Adrenal gland (tissue), 12 donors: ENCODE data around the gene HOMER1. TPM values are rescaled to one million over a fixed set of nuclear protein-coding genes. Genes with fewer than 3 reads are reported as not detected.

ENCODE experiments used
- DNase-seq, 7 donors: peaks; one replicate each; pipeline ENCODE4 v3.0.0-alpha.2; 2019 to 2020
- H3K27ac ChIP-seq, 5 donors: fragments of 200-600 bp; sonication (generic) in 4 of 5; 1 replicate in 3 of 5; 2 replicates in 2 of 5; pipeline versions ENCODE4 v1.5.1 to v1.8.0; 2016 to 2020; ENCODE audit warnings: mild to moderate bottlenecking in 1 of 5
- H3K27me3 ChIP-seq: fragments of 200-600 bp; 2 replicates; pipeline ENCODE4 v1.8.0; 2021
- H3K36me3 ChIP-seq, 2 donors: fragments of 200-600 bp; replicated peaks in 1 of 2; 1 replicate in 1 of 2; 2 replicates in 1 of 2; pipeline versions ENCODE4 v1.5.1 to v1.8.0; 2018 to 2022
- H3K4me1 ChIP-seq, 2 donors: fragments of 200-600 bp; replicated peaks in 1 of 2; 1 replicate in 1 of 2; 2 replicates in 1 of 2; pipeline versions ENCODE4 v1.5.1 to v1.8.0; 2018 to 2021
- H3K4me3 ChIP-seq, 4 donors: fragments of 200-600 bp; sonication (generic) in 3 of 4; one replicate each; pipeline ENCODE4 v1.5.1; 2016 to 2018
- H3K9me3 ChIP-seq, 3 donors: fragments of 200-600 bp; sonication (generic) in 1 of 3; replicated peaks in 1 of 3; 1 replicate in 2 of 3; 2 replicates in 1 of 3; pipeline versions ENCODE4 v1.5.1 to v1.8.0; 2016 to 2021
- POLR2A ChIP-seq, 2 donors: fragments of 450-650 bp; IDR thresholded peaks; one replicate each; pipeline ENCODE4 v1.6.1; 2017; ENCODE audit warnings: antibody characterized with exemption in 2 of 2, mild to moderate bottlenecking in 2 of 2, moderate library complexity in 1 of 2
- WGBS, 4 donors: extraction: QIAGEN DNeasy Blood & Tissue Kit in 2 of 4; methylation state at CpG; one replicate each; pipeline versions ENCODE4 v1.1.5 to v1.1.7; 2013 to 2017; 5-methylcytosine and 5-hydroxymethylcytosine counted together
- intact Hi-C, 2 donors: fragments of 100-400 bp; cut with DNase I; formaldehyde crosslinking; loops; one replicate each; pipeline versions ENCODE4 v1.14.1 to v1.15.0; 2022 to 2023
- polyA plus RNA-seq, 3 donors: library from polyadenylated mRNA; stranded (reverse); fragments of 200-250 nt in 2 of 3; fragments of 350-450 nt in 1 of 3; fragmentation: Illumina TruSeq in 1 of 3; extraction: RNeasy Lipid Tissue Mini Kit (QIAGEN cat#74804) in 1 of 3; gene quantifications; one replicate each; pipeline ENCODE4 v1.2.3, GENCODE V29; 2013 to 2014
- total RNA-seq, 9 donors: library from RNA; depleted of rRNA in 4 of 9; stranded (reverse); fragments of >200 nt in 4 of 9; fragments of 120-200 nt in 1 of 9; fragmentation: NEBNext Ultra II Directional in 1 of 9; extraction: Animal tissue kit (Norgen Biotek cat#: 25700) in 1 of 9; gene quantifications; one replicate each; pipeline versions ENCODE4 v1.1.0 to v1.2.4, GENCODE V29; 2013 to 2023
- TF ChIP-seq, protein P1 (sequence below), 6 experiments: fragments of 450-650 bp in 4 of 6; fragments of 200-600 bp in 2 of 6; sonication (generic) in 1 of 6; IDR thresholded peaks; 1 replicate in 5 of 6; 2 replicates in 1 of 6; pipeline versions ENCODE4 v1.5.1 to v1.8.0; 2016 to 2021; ENCODE audit warnings: antibody characterized with exemption in 6 of 6, mild to moderate bottlenecking in 2 of 6, moderate library complexity in 1 of 6
- donor health status: healthy with polysubstance abuse.
- donor health status: Bipolar disorder and iron deficiency.
- donor health status: DM: yes; HTN: yes; CAD: no.
- donor health status: DM: no; HTN: no; CAD: no.
- donor health status: DM: no; HTN: no; CAD: no.
- donor health status: DM: yes; HTN: yes; CAD: no.

Gene HOMER1
- total and polyA plus RNA-seq, 12 donors, result 0.06 to 10.4 (median 0.78) TPM

DNA sequence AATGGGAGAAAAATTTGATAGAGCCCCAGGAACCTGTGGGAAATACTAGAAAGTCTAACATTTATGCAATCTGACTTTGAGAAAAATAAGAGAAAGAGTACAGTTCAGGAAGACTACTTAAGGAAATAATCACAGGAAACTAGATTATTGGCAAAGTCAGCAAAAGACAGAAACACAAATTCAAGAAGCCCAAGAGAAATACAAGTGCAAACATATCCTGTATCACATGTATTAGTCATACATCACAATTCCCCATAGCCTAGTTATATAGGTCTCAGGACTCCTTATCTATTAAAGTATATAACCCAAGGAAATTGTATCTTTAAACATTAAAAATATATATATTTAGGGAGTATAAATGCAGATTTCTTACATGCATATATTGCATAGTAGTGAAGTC, 100.8 kb downstream of the HOMER1 start:
- no peaks in the 10 kb centered on the region for H3K4me1 ChIP-seq
- no peak for TF ChIP-seq POLR2A (IDR thresholded peaks at IDR 0.05)
- TF ChIP-seq, protein P1, sequence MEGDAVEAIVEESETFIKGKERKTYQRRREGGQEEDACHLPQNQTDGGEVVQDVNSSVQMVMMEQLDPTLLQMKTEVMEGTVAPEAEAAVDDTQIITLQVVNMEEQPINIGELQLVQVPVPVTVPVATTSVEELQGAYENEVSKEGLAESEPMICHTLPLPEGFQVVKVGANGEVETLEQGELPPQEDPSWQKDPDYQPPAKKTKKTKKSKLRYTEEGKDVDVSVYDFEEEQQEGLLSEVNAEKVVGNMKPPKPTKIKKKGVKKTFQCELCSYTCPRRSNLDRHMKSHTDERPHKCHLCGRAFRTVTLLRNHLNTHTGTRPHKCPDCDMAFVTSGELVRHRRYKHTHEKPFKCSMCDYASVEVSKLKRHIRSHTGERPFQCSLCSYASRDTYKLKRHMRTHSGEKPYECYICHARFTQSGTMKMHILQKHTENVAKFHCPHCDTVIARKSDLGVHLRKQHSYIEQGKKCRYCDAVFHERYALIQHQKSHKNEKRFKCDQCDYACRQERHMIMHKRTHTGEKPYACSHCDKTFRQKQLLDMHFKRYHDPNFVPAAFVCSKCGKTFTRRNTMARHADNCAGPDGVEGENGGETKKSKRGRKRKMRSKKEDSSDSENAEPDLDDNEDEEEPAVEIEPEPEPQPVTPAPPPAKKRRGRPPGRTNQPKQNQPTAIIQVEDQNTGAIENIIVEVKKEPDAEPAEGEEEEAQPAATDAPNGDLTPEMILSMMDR (IDR thresholded peaks at IDR 0.05), result no peak
- intact Hi-C loops, result no loop called here
- no peak for DNase-seq
- H3K27ac ChIP-seq, result no peak overlapping the region
- H3K36me3 ChIP-seq, result no peaks in the 10 kb centered on the region
- H3K9me3 ChIP-seq, result peaks cover 0 to 8% (median 0%) of the 10 kb centered on the region in 3 donors
- no peak overlapping the region for H3K4me3 ChIP-seq
- H3K27me3 ChIP-seq, result no peaks in the 10 kb centered on the region

DNA sequence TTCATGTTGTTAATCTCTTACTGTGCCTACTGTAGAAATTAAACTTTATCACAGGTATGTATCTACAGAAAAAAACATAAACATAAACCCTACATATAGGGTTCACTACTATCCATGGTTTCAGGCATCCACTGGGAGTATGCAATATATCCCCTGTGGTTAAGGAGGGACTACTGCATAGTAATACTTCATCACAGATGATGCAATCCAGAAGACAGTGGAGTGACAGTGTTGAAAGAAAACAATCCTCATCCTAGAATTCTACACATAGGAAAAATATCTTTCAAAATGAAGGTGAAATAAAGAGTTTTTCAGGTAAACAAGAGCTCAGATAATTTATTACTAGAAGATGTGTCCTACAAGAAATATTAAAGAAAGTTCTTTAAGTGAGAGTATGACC, 105.9 kb downstream of the HOMER1 start:
- DNase-seq, result no peak
- TF ChIP-seq, protein P1 (IDR thresholded peaks at IDR 0.05), result no peak
- TF ChIP-seq POLR2A (IDR thresholded peaks at IDR 0.05), result no peak
- intact Hi-C loops, result no loop called here
- no peaks in the 10 kb centered on the region for H3K36me3 ChIP-seq
- H3K4me1 ChIP-seq, result no peaks in the 10 kb centered on the region
- no peak overlapping the region for H3K4me3 ChIP-seq
- no peaks in the 10 kb centered on the region for H3K27me3 ChIP-seq
- H3K9me3 ChIP-seq, result peaks cover 0 to 8% (median 0%) of the 10 kb centered on the region in 3 donors
- no peak overlapping the region for H3K27ac ChIP-seq

DNA sequence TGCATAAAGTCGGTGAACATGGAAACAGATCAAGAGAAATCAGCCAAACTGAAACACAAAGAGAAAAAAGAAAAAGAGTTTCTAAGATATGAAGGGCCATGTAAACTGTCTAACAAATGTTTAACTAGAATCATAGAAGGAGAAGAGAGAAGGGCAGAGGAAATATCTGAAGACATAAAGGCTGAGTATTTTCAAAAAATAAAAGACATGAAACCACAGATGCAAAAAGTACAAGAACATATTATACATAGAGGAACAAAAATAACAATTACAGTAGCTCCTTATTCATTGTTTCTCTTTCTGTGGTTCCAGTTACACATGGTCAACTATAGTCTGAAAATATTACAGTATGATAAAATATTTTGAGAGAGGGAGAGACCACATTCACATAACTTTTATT, 106.3 kb downstream of the HOMER1 start:
- Histone ChIP-seq H3K9me3 (peaks cover 0 to 8% (median 0%) of the 10 kb centered on the region in 3 donors), H3K4me3 (no peak overlapping the region), H3K27me3 (no peaks in the 10 kb centered on the region), H3K27ac (no peak overlapping the region), H3K4me1 (no peaks in the 10 kb centered on the region), H3K36me3 (no peaks in the 10 kb centered on the region)
- intact Hi-C loops, result no loop called here
- 94 to 100% (median 96%) methylated on average over 1 of the region's 1 CpG for WGBS, 4 donors
- no peak for DNase-seq
- TF ChIP-seq, protein P1 (IDR thresholded peaks at IDR 0.05), result no peak
- no peak for TF ChIP-seq POLR2A (IDR thresholded peaks at IDR 0.05)

DNA sequence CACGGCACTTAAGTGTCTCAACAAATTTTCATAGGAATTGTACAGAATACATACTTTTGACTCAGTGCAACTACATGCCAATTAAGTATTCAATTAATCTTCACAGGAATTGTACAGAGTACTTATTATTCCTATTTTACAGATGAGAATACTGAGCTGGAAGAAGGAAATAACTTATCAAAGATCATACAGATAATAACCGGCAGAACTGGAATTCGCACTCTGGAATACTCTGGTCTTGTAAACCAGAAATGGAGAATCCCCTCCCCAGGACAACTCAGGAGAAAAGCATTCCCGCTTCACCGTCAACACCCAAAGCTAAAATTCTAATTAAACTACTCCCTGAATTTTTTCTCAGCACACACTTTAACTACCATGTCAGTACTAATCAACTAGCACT, 112.7 kb downstream of the HOMER1 start:
- no peaks in the 10 kb centered on the region for H3K36me3 ChIP-seq
- no peak for DNase-seq
- no peak overlapping the region for H3K4me3 ChIP-seq
- no peak overlapping the region for H3K27ac ChIP-seq
- WGBS, 4 donors, result 78 to 95% (median 89%) methylated on average over 5 of the region's 5 CpGs
- intact Hi-C loops, result no loop called here
- H3K4me1 ChIP-seq, result no peaks in the 10 kb centered on the region
- H3K27me3 ChIP-seq, result no peaks in the 10 kb centered on the region
- TF ChIP-seq POLR2A (IDR thresholded peaks at IDR 0.05), result no peak
- TF ChIP-seq, protein P1 (IDR thresholded peaks at IDR 0.05), result no peak
- no peaks in the 10 kb centered on the region for H3K9me3 ChIP-seq
